CD4-positive, CD25-positive, alpha-beta regulatory T cell (primary cell): ENCODE data around the gene CHKA. TPM values are rescaled to one million over a fixed set of nuclear protein-coding genes. Genes with fewer than 3 reads are reported as not detected.

Source experiments
- ATAC-seq, 2 donors: fragments of 150-1000 bp; cut with Tn5 transposase; one replicate each; pipeline ENCODE4 v1.10.0; 2021; ENCODE audit warnings: low read depth in 2 of 2, moderate number of reproducible peaks in 2 of 2, moderate library complexity in 1 of 2
- DNase-seq, 3 donors: peaks; one replicate each; pipeline versions ENCODE4 v3.0.0 to v3.0.0-alpha.2; 2012 to 2022; ENCODE audit warnings: mixed read lengths in 1 of 3
- H3K27ac ChIP-seq: one replicate; pipeline ENCODE4 v1.7.0; 2013; ENCODE audit warnings: mild to moderate bottlenecking, low read length; ENCODE audit not compliant: insufficient read depth, poor library complexity, severe bottlenecking
- H3K27me3 ChIP-seq: one replicate; pipeline ENCODE4 v1.7.0; 2013; ENCODE audit warnings: low read length; ENCODE audit not compliant: control insufficient read depth, insufficient read depth
- H3K36me3 ChIP-seq: one replicate; pipeline ENCODE4 v1.7.0; 2013; ENCODE audit warnings: mild to moderate bottlenecking, low read length, moderate library complexity; ENCODE audit not compliant: control insufficient read depth, insufficient read depth
- H3K4me1 ChIP-seq: 2 replicates; pipeline ENCODE4 v1.7.0; 2013; ENCODE audit warnings: mild to moderate bottlenecking, low read length; ENCODE audit not compliant: insufficient read depth, control insufficient read depth, poor library complexity, severe bottlenecking
- H3K4me3 ChIP-seq: one replicate; pipeline ENCODE4 v1.7.0; 2013; ENCODE audit warnings: low read depth, mild to moderate bottlenecking, low read length, moderate library complexity
- H3K9me3 ChIP-seq, 2 experiments: 1 replicate in 1 of 2; 2 replicates in 1 of 2; pipeline ENCODE4 v1.7.0; 2013; ENCODE audit warnings: low read length in 2 of 2, mild to moderate bottlenecking in 1 of 2, moderate library complexity in 1 of 2; ENCODE audit not compliant: control insufficient read depth in 2 of 2
- H3K27ac Mint-ChIP-seq, 3 donors: one replicate each; pipeline ENCODE4 v1.8.0; 2020 to 2022; ENCODE audit warnings: mild to moderate bottlenecking in 3 of 3, mixed read lengths in 3 of 3, moderate library complexity in 2 of 3
- H3K27me3 Mint-ChIP-seq: one replicate; pipeline ENCODE4 v1.8.0; 2022; ENCODE audit warnings: mild to moderate bottlenecking, mixed read lengths
- H3K36me3 Mint-ChIP-seq: one replicate; pipeline ENCODE4 v1.8.0; 2020; ENCODE audit warnings: mixed read lengths
- H3K4me1 Mint-ChIP-seq, 4 donors: one replicate each; pipeline ENCODE4 v1.8.0; 2020 to 2022; ENCODE audit warnings: mixed read lengths in 4 of 4, mild to moderate bottlenecking in 1 of 4
- H3K4me3 Mint-ChIP-seq, 4 donors: one replicate each; pipeline ENCODE4 v1.8.0; 2020 to 2022; ENCODE audit warnings: mild to moderate bottlenecking in 4 of 4, mixed read lengths in 4 of 4, moderate library complexity in 3 of 4
- H3K9me3 Mint-ChIP-seq, 7 donors: one replicate each; pipeline ENCODE4 v1.8.0; 2020 to 2022; ENCODE audit warnings: mixed read lengths in 7 of 7, mild to moderate bottlenecking in 3 of 7, moderate library complexity in 2 of 7
- polyA plus RNA-seq, 4 donors: library from polyadenylated mRNA; unstranded; fragments of 300-500 nt; fragmentation: Illumina TruSeq; gene quantifications; one replicate each; pipeline ENCODE4 v1.2.3, GENCODE V29; 2021
- total RNA-seq: library from RNA; stranded (reverse); gene quantifications from one replicate; pipeline ENCODE4 v1.2.3, GENCODE V29; 2022

Gene CHKA
- total and polyA plus RNA-seq, 5 donors from 2014 or later, result 0.76 to 8.1 (median 1.2) TPM

DNA sequence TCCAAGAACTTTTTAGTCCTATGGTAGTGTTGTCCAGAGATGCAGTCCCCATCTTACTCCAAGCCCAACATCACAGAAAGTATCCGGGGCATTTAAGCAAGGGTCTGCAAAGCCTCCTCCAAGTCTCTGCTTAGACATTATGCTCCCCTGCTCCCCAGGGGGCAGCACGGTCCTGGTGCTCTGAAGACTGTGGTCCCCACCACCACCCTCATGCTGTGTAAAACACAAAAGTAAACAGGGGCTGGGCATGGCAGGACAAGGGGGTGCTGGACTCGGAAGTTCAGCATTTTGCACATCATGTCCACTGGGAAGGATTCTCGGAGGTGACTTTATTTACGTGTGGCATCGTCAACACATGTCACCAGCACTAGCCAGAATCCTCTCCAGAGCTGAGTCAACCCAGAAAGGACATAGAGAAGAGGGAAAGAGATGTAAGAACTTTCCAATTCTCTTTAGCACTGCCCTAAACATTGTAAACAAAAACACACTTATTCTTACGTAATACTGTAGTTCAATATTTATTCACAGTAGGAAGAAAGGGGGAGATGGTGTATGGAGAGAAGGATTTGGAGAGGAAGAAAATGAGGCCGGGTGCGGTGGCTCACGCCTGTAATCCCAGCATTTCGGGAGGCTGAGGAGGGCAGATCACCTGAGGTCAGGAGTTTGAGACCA, 44.7 kb downstream of the CHKA start:
- DNase-seq (no peak), ATAC-seq (no peak)
- Histone ChIP-seq H3K36me3 (no peaks in the 10 kb centered on the region), H3K4me1 (no peaks in the 10 kb centered on the region), H3K27ac (no peak overlapping the region), H3K27me3 (no peaks in the 10 kb centered on the region), H3K9me3 (no peaks in the 10 kb centered on the region), H3K4me3 (no peak overlapping the region)
- Mint-ChIP-seq H3K9me3 (no peaks in the 10 kb centered on the region), H3K27ac (no peak overlapping the region), H3K27me3 (no peaks in the 10 kb centered on the region), H3K4me1 (no peaks in the 10 kb centered on the region), H3K36me3 (no peaks in the 10 kb centered on the region), H3K4me3 (no peak overlapping the region)

DNA sequence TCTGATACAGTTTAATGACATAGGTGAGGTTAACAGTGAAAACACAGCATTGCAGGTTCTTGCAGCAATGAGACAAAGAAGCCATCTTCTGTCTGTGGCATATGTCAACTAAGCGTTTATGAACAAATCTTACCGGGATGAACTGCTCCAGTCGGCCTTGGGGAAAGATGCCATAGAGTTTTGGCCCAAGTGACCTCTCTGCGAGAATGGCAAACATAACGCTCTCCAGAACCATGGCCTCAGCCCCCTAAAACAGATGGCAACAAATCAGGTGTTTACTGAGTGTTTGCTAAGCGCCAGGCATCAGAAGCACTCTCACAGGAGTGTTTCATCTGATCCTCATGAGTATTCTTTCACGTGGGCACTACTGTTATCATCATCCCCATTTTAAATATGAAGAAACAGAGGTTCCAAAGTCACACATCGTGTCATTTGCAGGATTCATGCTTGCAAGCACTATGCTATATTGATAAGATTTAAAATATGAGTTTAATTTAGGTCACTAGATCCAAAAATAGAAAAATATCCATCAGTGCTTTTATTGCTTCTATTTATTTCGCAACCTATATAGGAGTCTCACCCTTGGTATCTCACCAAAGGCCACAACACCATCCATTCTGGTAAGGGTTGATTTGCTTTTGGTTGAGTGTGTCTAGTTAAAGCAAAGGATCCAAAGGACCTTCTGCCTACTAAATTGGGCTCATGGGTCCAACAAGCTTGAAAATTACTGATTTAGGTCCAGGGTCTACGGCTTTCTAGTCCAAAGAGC, 46.4 kb downstream of the CHKA start:
- ATAC-seq (no peak), DNase-seq (no peak)
- Histone ChIP-seq H3K36me3 (no peaks in the 10 kb centered on the region), H3K9me3 (no peaks in the 10 kb centered on the region), H3K4me3 (no peak overlapping the region), H3K27ac (no peak overlapping the region), H3K27me3 (no peaks in the 10 kb centered on the region), H3K4me1 (no peaks in the 10 kb centered on the region)
- Mint-ChIP-seq H3K27me3 (no peaks in the 10 kb centered on the region), H3K27ac (no peak overlapping the region), H3K4me3 (no peak overlapping the region), H3K9me3 (no peaks in the 10 kb centered on the region), H3K36me3 (peaks cover 2% of the 10 kb centered on the region), H3K4me1 (no peaks in the 10 kb centered on the region)

DNA sequence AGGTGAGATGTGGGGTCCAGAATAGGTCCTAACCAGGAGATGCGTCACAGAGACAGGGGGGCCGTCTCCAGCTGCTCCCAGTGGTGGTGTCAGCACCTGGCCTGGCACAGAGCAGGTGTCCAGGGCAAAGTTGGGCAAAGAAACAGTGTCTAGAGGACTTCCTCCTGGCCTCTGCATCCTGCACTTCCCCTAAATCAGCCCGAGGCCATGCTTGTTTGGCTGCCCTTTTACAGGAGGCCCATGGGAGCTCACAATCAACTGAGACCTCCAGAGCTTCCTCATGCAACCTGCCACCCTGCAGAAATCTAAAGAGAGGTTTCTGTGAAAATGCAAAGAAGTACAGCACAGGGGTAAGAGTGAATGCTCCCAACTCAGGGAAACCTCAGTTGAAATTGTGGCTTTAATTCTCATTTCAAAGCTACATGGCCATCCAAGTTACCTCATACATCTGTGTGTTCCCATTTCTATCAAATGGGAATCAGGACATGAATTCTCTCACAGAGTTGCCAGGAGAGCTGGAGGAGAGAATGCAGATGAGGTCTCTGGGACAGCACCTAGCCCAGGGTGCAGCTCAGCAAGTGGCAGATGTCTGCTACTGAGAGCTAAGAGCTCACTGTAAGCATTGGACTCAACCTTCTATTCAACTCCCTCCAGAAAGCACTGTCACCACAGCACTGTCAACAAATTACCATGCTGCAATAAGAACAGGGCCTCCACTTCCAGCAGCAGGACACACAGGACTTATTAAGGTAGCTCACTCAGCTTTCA, 49.7 kb downstream of the CHKA start:
- H3K4me1 ChIP-seq, result no peaks in the 10 kb centered on the region
- no peaks in the 10 kb centered on the region for H3K36me3 ChIP-seq
- Mint-ChIP-seq H3K36me3 (peaks cover 14% of the 10 kb centered on the region), H3K27ac (peak overlapping the region in 1 of 3 donors; percentile 9), H3K9me3 (no peaks in the 10 kb centered on the region), H3K4me1 (no peaks in the 10 kb centered on the region), H3K27me3 (no peaks in the 10 kb centered on the region), H3K4me3 (no peak overlapping the region)
- no peak overlapping the region for H3K4me3 ChIP-seq
- H3K27me3 ChIP-seq, result no peaks in the 10 kb centered on the region
- DNase-seq (no peak), ATAC-seq (no peak)
- H3K27ac ChIP-seq, result no peak overlapping the region
- no peaks in the 10 kb centered on the region for H3K9me3 ChIP-seq

DNA sequence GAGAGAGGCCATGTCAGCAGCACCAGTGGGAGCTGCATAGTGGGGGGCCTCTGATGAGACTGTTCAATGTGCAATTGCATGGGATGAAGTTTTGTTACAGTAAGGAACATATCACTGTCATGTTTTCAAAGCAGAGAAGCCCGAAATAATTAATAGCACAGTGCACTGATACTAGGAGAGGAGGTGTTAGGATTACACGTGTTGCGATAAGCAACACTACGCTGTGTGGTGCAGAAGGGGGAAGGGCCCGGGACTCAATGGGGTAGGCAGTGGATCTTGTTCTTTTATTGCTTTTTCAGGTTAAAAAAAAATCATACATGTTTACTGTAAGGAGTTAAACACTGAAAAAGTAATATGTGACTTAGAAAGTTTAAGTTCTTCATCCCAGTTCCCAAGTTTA, 53.2 kb downstream of the CHKA start:
- no peak overlapping the region for H3K4me3 ChIP-seq
- H3K27ac ChIP-seq, result no peak overlapping the region
- no peaks in the 10 kb centered on the region for H3K27me3 ChIP-seq
- no peaks in the 10 kb centered on the region for H3K9me3 ChIP-seq
- Mint-ChIP-seq H3K9me3 (no peaks in the 10 kb centered on the region), H3K36me3 (peaks cover 26% of the 10 kb centered on the region), H3K27ac (no peak overlapping the region), H3K4me3 (no peak overlapping the region), H3K4me1 (no peaks in the 10 kb centered on the region), H3K27me3 (no peaks in the 10 kb centered on the region)
- no peaks in the 10 kb centered on the region for H3K36me3 ChIP-seq
- no peaks in the 10 kb centered on the region for H3K4me1 ChIP-seq
- DNase-seq (no peak), ATAC-seq (no peak)

DNA sequence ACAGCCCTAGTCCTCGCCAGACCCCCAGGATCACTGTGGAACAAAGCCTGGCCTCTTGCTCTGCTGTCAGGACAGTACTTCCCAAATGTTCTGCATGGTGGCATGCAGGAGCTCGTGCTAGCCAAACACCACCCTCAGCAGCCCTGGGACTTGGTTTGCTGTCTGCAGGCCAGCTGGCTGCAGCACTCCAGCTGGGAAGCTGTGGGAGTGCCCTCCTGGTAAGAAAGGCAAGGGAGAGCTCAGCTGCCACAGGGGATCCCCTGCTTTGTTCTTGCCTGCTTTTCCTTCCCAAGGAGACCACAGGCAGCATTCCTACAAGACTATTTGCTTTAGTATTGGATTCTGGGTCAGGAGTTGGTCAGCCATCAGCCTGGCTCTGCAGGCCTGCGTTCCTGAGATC, 54.4 kb downstream of the CHKA start:
- Histone ChIP-seq H3K4me1 (no peaks in the 10 kb centered on the region), H3K27ac (no peak overlapping the region), H3K36me3 (no peaks in the 10 kb centered on the region), H3K4me3 (no peak overlapping the region), H3K27me3 (no peaks in the 10 kb centered on the region), H3K9me3 (no peaks in the 10 kb centered on the region)
- Mint-ChIP-seq H3K27me3 (no peaks in the 10 kb centered on the region), H3K4me1 (no peaks in the 10 kb centered on the region), H3K27ac (no peak overlapping the region), H3K9me3 (no peaks in the 10 kb centered on the region), H3K4me3 (no peak overlapping the region), H3K36me3 (peaks cover 30% of the 10 kb centered on the region)
- DNase-seq (no peak), ATAC-seq (no peak)

DNA sequence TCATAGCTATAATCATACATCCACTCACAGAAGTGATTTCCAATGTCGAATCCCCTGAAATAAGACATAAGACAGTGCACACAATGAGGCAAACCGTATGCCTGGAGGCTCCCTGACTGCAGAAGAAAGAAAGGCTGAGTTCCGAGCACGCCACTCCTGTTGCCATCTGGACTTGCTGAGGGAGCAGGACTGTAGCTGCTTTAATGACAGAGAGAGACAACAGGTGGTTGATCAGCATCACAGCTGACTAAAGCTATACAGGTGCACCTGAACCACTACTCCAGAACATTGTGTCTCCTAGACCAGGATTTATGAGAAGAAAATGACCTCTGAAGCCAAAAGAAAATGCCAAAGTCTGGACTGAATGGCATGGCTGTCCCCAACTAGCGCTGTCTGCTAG, 55.3 kb downstream of the CHKA start:
- no peaks in the 10 kb centered on the region for H3K27me3 Mint-ChIP-seq
- no peaks in the 10 kb centered on the region for H3K4me1 ChIP-seq
- no peak overlapping the region for H3K27ac ChIP-seq
- no peaks in the 10 kb centered on the region for H3K9me3 Mint-ChIP-seq
- no peak overlapping the region for H3K4me3 ChIP-seq
- DNase-seq (no peak), ATAC-seq (no peak)
- no peak overlapping the region for H3K27ac Mint-ChIP-seq
- no peak overlapping the region for H3K4me3 Mint-ChIP-seq
- H3K36me3 ChIP-seq, result no peaks in the 10 kb centered on the region
- no peaks in the 10 kb centered on the region for H3K9me3 ChIP-seq
- H3K4me1 Mint-ChIP-seq, result no peaks in the 10 kb centered on the region
- no peaks in the 10 kb centered on the region for H3K27me3 ChIP-seq
- peaks cover 31% of the 10 kb centered on the region for H3K36me3 Mint-ChIP-seq

DNA sequence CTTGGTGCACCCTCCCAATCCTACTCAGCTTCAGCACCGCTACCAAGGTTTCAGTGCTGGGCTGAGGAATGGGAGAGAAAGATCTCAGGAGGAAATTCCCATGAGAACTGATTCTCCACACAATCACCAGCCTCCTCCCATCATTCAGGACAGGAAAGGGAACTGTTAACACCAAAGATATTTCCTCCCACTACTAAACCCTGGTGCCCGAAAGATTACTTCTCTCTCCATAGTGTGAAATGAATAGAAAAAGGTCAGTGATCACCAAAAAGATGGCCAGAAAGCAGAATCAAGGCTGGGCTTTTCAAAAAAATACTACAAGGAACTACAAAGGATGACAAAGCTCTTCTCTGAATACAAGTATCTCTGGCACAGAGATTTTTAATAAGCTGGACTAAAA, 56.3 kb downstream of the CHKA start:
- Mint-ChIP-seq H3K27me3 (no peaks in the 10 kb centered on the region), H3K27ac (peak overlapping the region in 1 of 3 donors; percentile 77), H3K4me3 (no peak overlapping the region), H3K9me3 (no peaks in the 10 kb centered on the region), H3K36me3 (peaks cover 35% of the 10 kb centered on the region), H3K4me1 (no peaks in the 10 kb centered on the region)
- H3K9me3 ChIP-seq, result no peaks in the 10 kb centered on the region
- no peaks in the 10 kb centered on the region for H3K4me1 ChIP-seq
- H3K27me3 ChIP-seq, result no peaks in the 10 kb centered on the region
- no peak overlapping the region for H3K27ac ChIP-seq
- H3K36me3 ChIP-seq, result no peaks in the 10 kb centered on the region
- DNase-seq, result no peak
- ATAC-seq, result no peak
- H3K4me3 ChIP-seq, result no peak overlapping the region
